GM19240 (cell line): ENCODE measurements around the gene MARCHF3.
"Not testable (repeated sequence)": the region's sequence is repeated elsewhere in the genome, so short reads cannot be mapped to it uniquely, and the experiment has no call there.

ENCODE experiments used
- DNase-seq: peaks from one replicate; pipeline ENCODE4 v3.0.0; 2011; ENCODE audit warnings: low spot score; ENCODE audit not compliant: insufficient read length

Gene MARCHF3

GRCh38 chr5:127051591-127051990 lies 21.2 kb upstream of the MARCHF3 start:
- DNase-seq: no peak

- DNase-seq: no peak
These were observed 16.1 kb upstream of the MARCHF3 start for GRCh38 chr5:127046343-127047072.

- no peak for DNase-seq
These were observed 12.2 kb upstream of the MARCHF3 start for GRCh38 chr5:127042593-127042992.

GRCh38 chr5:127041571-127041970 lies 11.2 kb upstream of the MARCHF3 start:
- no peak for DNase-seq

GRCh38 chr5:127040796-127041520 lies 10.6 kb upstream of the MARCHF3 start:
- no peak for DNase-seq

GRCh38 chr5:127038550-127038949 lies 8.2 kb upstream of the MARCHF3 start:
- no peak for DNase-seq

GRCh38 chr5:127031863-127032232 lies 1.5 kb upstream of the MARCHF3 start:
- no peak for DNase-seq

- DNase-seq: no peak
These were observed 947 bp upstream of the MARCHF3 start for GRCh38 chr5:127031147-127031862.

- no peak for DNase-seq
These were observed 638 bp downstream of the MARCHF3 start for GRCh38 chr5:127029581-127030258.

- no peak for DNase-seq
These were observed 1.4 kb downstream of the MARCHF3 start for GRCh38 chr5:127028822-127029457.

- DNase-seq: no peak
These were observed 2.8 kb downstream of the MARCHF3 start for GRCh38 chr5:127027539-127027938.

- DNase-seq: no peak
These were observed 4.2 kb downstream of the MARCHF3 start for GRCh38 chr5:127026166-127026565.

- DNase-seq: no peak
These were observed 4.9 kb downstream of the MARCHF3 start for GRCh38 chr5:127025467-127025866.

- no peak for DNase-seq
These were observed 5.5 kb downstream of the MARCHF3 start for GRCh38 chr5:127024821-127025220.

- not testable (repeated sequence) for DNase-seq
These were observed 6.7 kb downstream of the MARCHF3 start for GRCh38 chr5:127023552-127024191.

GRCh38 chr5:127022846-127023245 lies 7.5 kb downstream of the MARCHF3 start:
- no peak for DNase-seq

- no peak for DNase-seq
These were observed 10.4 kb downstream of the MARCHF3 start for GRCh38 chr5:127019928-127020327.

GRCh38 chr5:127016722-127017121 lies 13.6 kb downstream of the MARCHF3 start:
- DNase-seq: not testable (repeated sequence)

- DNase-seq: no peak
These were observed 14.6 kb downstream of the MARCHF3 start for GRCh38 chr5:127015716-127016115.

GRCh38 chr5:127014573-127014972 lies 15.8 kb downstream of the MARCHF3 start:
- no peak for DNase-seq

GRCh38 chr5:127013407-127013806 lies 17.0 kb downstream of the MARCHF3 start:
- DNase-seq: no peak
